Parathyroid adenoma (tissue), 2 donors: ENCODE results near the gene ST6GALNAC5.

Experiments
- H2AFZ ChIP-seq: fragments of 300-600 bp; sonication (generic); one replicate; pipeline ENCODE4 v1.7.0; 2017; ENCODE audit warnings: antibody characterized with exemption, mild to moderate bottlenecking
- H3K27ac ChIP-seq: fragments of 300-600 bp; sonication (generic); one replicate; pipeline ENCODE4 v1.7.0; 2017
- H3K27me3 ChIP-seq: fragments of 300-600 bp; sonication (generic); one replicate; pipeline ENCODE4 v1.7.0; 2017; ENCODE audit warnings: low read length; ENCODE audit not compliant: control insufficient read depth, insufficient read depth
- H3K36me3 ChIP-seq: fragments of 300-600 bp; sonication (generic); one replicate; pipeline ENCODE4 v1.7.0; 2017; ENCODE audit warnings: low read length; ENCODE audit not compliant: control insufficient read depth, insufficient read depth
- H3K4me1 ChIP-seq: fragments of 300-600 bp; sonication (generic); one replicate; pipeline ENCODE4 v1.7.0; 2017; ENCODE audit warnings: control low read depth
- H3K4me2 ChIP-seq: fragments of 300-600 bp; sonication (generic); one replicate; pipeline ENCODE4 v1.7.0; 2017; ENCODE audit warnings: low read length
- H3K4me3 ChIP-seq: fragments of 300-600 bp; sonication (generic); one replicate; pipeline ENCODE4 v1.7.0; 2017; ENCODE audit warnings: low read depth, low read length
- H3K79me2 ChIP-seq: fragments of 300-600 bp; sonication (generic); one replicate; pipeline ENCODE4 v1.7.0; 2017; ENCODE audit warnings: control low read depth
- H3K9ac ChIP-seq: fragments of 300-600 bp; sonication (generic); one replicate; pipeline ENCODE4 v1.7.0; 2017; ENCODE audit warnings: mild to moderate bottlenecking
- H3K9me3 ChIP-seq: fragments of 300-600 bp; sonication (generic); one replicate; pipeline ENCODE4 v1.7.0; 2017; ENCODE audit warnings: low read length; ENCODE audit not compliant: control insufficient read depth
- CTCF ChIP-seq: fragments of 300-600 bp; sonication (generic); IDR thresholded peaks from one replicate; pipeline ENCODE4 v1.7.0; 2017; ENCODE audit warnings: antibody characterized with exemption, mild to moderate bottlenecking
- donor health status: primary hyperparathyroidism.

The ST6GALNAC5 gene

GRCh38 chr1:77068013-77068412, 200.7 kb downstream of the ST6GALNAC5 start:
- no peaks in the 10 kb centered on the region for H3K79me2 ChIP-seq
- H3K4me1 ChIP-seq, result no peaks in the 10 kb centered on the region
- H3K27ac ChIP-seq, result no peak overlapping the region
- no peaks in the 10 kb centered on the region for H3K27me3 ChIP-seq
- no peaks in the 10 kb centered on the region for H3K36me3 ChIP-seq
- H3K9ac ChIP-seq, result no peak overlapping the region
- H3K9me3 ChIP-seq, result no peaks in the 10 kb centered on the region
- H3K4me2 ChIP-seq, result no peak overlapping the region
- no peak overlapping the region for H2AFZ ChIP-seq
- no peak for TF ChIP-seq CTCF
- H3K4me3 ChIP-seq, result no peak overlapping the region

GRCh38 chr1:77076759-77077158, 209.5 kb downstream of the ST6GALNAC5 start:
- Histone ChIP-seq H3K9ac (no peak overlapping the region), H3K27ac (no peak overlapping the region), H3K36me3 (no peaks in the 10 kb centered on the region), H3K4me1 (no peaks in the 10 kb centered on the region), H3K79me2 (no peaks in the 10 kb centered on the region), H3K4me2 (no peak overlapping the region), H3K27me3 (no peaks in the 10 kb centered on the region), H3K4me3 (no peak overlapping the region), H3K9me3 (no peaks in the 10 kb centered on the region), H2AFZ (no peak overlapping the region)
- TF ChIP-seq CTCF, result no peak

GRCh38 chr1:77081834-77082233, 214.6 kb downstream of the ST6GALNAC5 start:
- no peak for TF ChIP-seq CTCF
- H3K27me3 ChIP-seq, result no peaks in the 10 kb centered on the region
- H3K27ac ChIP-seq, result no peak overlapping the region
- no peaks in the 10 kb centered on the region for H3K9me3 ChIP-seq
- H3K4me1 ChIP-seq, result no peaks in the 10 kb centered on the region
- no peak overlapping the region for H3K4me3 ChIP-seq
- H3K36me3 ChIP-seq, result no peaks in the 10 kb centered on the region
- H3K9ac ChIP-seq, result no peak overlapping the region
- H3K79me2 ChIP-seq, result no peaks in the 10 kb centered on the region
- no peak overlapping the region for H3K4me2 ChIP-seq
- no peak overlapping the region for H2AFZ ChIP-seq

- H3K9ac ChIP-seq, result no peak overlapping the region
- TF ChIP-seq CTCF, result no peak
- no peak overlapping the region for H3K4me3 ChIP-seq
- no peaks in the 10 kb centered on the region for H3K27me3 ChIP-seq
- H3K79me2 ChIP-seq, result no peaks in the 10 kb centered on the region
- no peaks in the 10 kb centered on the region for H3K36me3 ChIP-seq
- no peaks in the 10 kb centered on the region for H3K4me1 ChIP-seq
- H3K4me2 ChIP-seq, result no peak overlapping the region
- no peak overlapping the region for H2AFZ ChIP-seq
- no peak overlapping the region for H3K27ac ChIP-seq
- no peaks in the 10 kb centered on the region for H3K9me3 ChIP-seq
Measured at GRCh38 chr1:77084457-77084856, 217.2 kb downstream of the ST6GALNAC5 start.

GRCh38 chr1:77085109-77085508, 217.8 kb downstream of the ST6GALNAC5 start:
- H3K27ac ChIP-seq, result no peak overlapping the region
- TF ChIP-seq CTCF, result no peak
- no peak overlapping the region for H3K4me3 ChIP-seq
- H3K9ac ChIP-seq, result no peak overlapping the region
- H3K27me3 ChIP-seq, result no peaks in the 10 kb centered on the region
- H3K4me1 ChIP-seq, result no peaks in the 10 kb centered on the region
- no peak overlapping the region for H2AFZ ChIP-seq
- H3K79me2 ChIP-seq, result no peaks in the 10 kb centered on the region
- no peak overlapping the region for H3K4me2 ChIP-seq
- no peaks in the 10 kb centered on the region for H3K9me3 ChIP-seq
- H3K36me3 ChIP-seq, result no peaks in the 10 kb centered on the region
